Adrenal gland (tissue), 12 donors: ENCODE measurements around the gene SINHCAF. TPM values are rescaled to one million over a fixed set of nuclear protein-coding genes. Genes with fewer than 3 reads are reported as not detected.

ENCODE experiments used
- DNase-seq, 7 donors: peaks; one replicate each; pipeline ENCODE4 v3.0.0-alpha.2; 2019 to 2020
- H3K27ac ChIP-seq, 5 donors: fragments of 200-600 bp; sonication (generic) in 4 of 5; 1 replicate in 3 of 5; 2 replicates in 2 of 5; pipeline versions ENCODE4 v1.5.1 to v1.8.0; 2016 to 2020; ENCODE audit warnings: mild to moderate bottlenecking in 1 of 5
- H3K27me3 ChIP-seq: fragments of 200-600 bp; 2 replicates; pipeline ENCODE4 v1.8.0; 2021
- H3K36me3 ChIP-seq, 2 donors: fragments of 200-600 bp; replicated peaks in 1 of 2; 1 replicate in 1 of 2; 2 replicates in 1 of 2; pipeline versions ENCODE4 v1.5.1 to v1.8.0; 2018 to 2022
- H3K4me1 ChIP-seq, 2 donors: fragments of 200-600 bp; replicated peaks in 1 of 2; 1 replicate in 1 of 2; 2 replicates in 1 of 2; pipeline versions ENCODE4 v1.5.1 to v1.8.0; 2018 to 2021
- H3K4me3 ChIP-seq, 4 donors: fragments of 200-600 bp; sonication (generic) in 3 of 4; one replicate each; pipeline ENCODE4 v1.5.1; 2016 to 2018
- H3K9me3 ChIP-seq, 3 donors: fragments of 200-600 bp; sonication (generic) in 1 of 3; replicated peaks in 1 of 3; 1 replicate in 2 of 3; 2 replicates in 1 of 3; pipeline versions ENCODE4 v1.5.1 to v1.8.0; 2016 to 2021
- POLR2A ChIP-seq, 2 donors: fragments of 450-650 bp; IDR thresholded peaks; one replicate each; pipeline ENCODE4 v1.6.1; 2017; ENCODE audit warnings: antibody characterized with exemption in 2 of 2, mild to moderate bottlenecking in 2 of 2, moderate library complexity in 1 of 2
- WGBS, 4 donors: extraction: QIAGEN DNeasy Blood & Tissue Kit in 2 of 4; methylation state at CpG; one replicate each; pipeline versions ENCODE4 v1.1.5 to v1.1.7; 2013 to 2017; 5-methylcytosine and 5-hydroxymethylcytosine counted together
- intact Hi-C, 2 donors: fragments of 100-400 bp; cut with DNase I; formaldehyde crosslinking; loops; one replicate each; pipeline versions ENCODE4 v1.14.1 to v1.15.0; 2022 to 2023
- polyA plus RNA-seq, 3 donors: library from polyadenylated mRNA; stranded (reverse); fragments of 200-250 nt in 2 of 3; fragments of 350-450 nt in 1 of 3; fragmentation: Illumina TruSeq in 1 of 3; extraction: RNeasy Lipid Tissue Mini Kit (QIAGEN cat#74804) in 1 of 3; gene quantifications; one replicate each; pipeline ENCODE4 v1.2.3, GENCODE V29; 2013 to 2014
- total RNA-seq, 9 donors: library from RNA; depleted of rRNA in 4 of 9; stranded (reverse); fragments of >200 nt in 4 of 9; fragments of 120-200 nt in 1 of 9; fragmentation: NEBNext Ultra II Directional in 1 of 9; extraction: Animal tissue kit (Norgen Biotek cat#: 25700) in 1 of 9; gene quantifications; one replicate each; pipeline versions ENCODE4 v1.1.0 to v1.2.4, GENCODE V29; 2013 to 2023
- TF ChIP-seq, protein P1 (sequence below), 6 experiments: fragments of 450-650 bp in 4 of 6; fragments of 200-600 bp in 2 of 6; sonication (generic) in 1 of 6; IDR thresholded peaks; 1 replicate in 5 of 6; 2 replicates in 1 of 6; pipeline versions ENCODE4 v1.5.1 to v1.8.0; 2016 to 2021; ENCODE audit warnings: antibody characterized with exemption in 6 of 6, mild to moderate bottlenecking in 2 of 6, moderate library complexity in 1 of 6
- donor health status: healthy with polysubstance abuse.
- donor health status: Bipolar disorder and iron deficiency.
- donor health status: DM: yes; HTN: yes; CAD: no.
- donor health status: DM: no; HTN: no; CAD: no.
- donor health status: DM: no; HTN: no; CAD: no.
- donor health status: DM: yes; HTN: yes; CAD: no.

Gene SINHCAF
- total and polyA plus RNA-seq, 12 donors = 12.5 to 69.4 (median 27.1) TPM

DNA sequence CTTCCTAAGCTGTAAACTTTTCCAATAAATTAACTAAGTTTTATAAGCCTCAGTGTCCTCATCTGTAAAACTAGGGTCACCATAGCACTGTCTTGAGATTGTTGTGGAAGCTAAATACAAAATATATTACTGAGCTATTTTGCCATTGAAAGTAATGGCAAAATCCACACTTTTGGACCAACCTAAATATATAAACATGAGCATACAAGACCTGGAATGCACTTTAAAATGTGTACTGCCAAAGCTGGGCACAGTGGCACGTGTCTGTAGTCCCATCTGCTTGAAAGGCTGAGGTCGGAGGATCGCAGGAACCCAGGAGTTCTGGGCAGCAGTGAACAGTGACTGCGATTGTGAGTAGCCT is 29.8 kb upstream of the SINHCAF start:
- Histone ChIP-seq H3K4me3 (no peak overlapping the region), H3K9me3 (no peaks in the 10 kb centered on the region), H3K27me3 (no peaks in the 10 kb centered on the region), H3K36me3 (no peaks in the 10 kb centered on the region), H3K27ac (no peak overlapping the region), H3K4me1 (peaks cover 4 to 7% of the 10 kb centered on the region in 2 donors)
- no peak for DNase-seq
- intact Hi-C loops = no loop called here
- TF ChIP-seq, protein P1, sequence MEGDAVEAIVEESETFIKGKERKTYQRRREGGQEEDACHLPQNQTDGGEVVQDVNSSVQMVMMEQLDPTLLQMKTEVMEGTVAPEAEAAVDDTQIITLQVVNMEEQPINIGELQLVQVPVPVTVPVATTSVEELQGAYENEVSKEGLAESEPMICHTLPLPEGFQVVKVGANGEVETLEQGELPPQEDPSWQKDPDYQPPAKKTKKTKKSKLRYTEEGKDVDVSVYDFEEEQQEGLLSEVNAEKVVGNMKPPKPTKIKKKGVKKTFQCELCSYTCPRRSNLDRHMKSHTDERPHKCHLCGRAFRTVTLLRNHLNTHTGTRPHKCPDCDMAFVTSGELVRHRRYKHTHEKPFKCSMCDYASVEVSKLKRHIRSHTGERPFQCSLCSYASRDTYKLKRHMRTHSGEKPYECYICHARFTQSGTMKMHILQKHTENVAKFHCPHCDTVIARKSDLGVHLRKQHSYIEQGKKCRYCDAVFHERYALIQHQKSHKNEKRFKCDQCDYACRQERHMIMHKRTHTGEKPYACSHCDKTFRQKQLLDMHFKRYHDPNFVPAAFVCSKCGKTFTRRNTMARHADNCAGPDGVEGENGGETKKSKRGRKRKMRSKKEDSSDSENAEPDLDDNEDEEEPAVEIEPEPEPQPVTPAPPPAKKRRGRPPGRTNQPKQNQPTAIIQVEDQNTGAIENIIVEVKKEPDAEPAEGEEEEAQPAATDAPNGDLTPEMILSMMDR (IDR thresholded peaks at IDR 0.05) = no peak
- TF ChIP-seq POLR2A (IDR thresholded peaks at IDR 0.05) = no peak
- WGBS, 4 donors = 69 to 100% (median 78%) methylated on average over 3 to 4 of the region's 4 CpGs

DNA sequence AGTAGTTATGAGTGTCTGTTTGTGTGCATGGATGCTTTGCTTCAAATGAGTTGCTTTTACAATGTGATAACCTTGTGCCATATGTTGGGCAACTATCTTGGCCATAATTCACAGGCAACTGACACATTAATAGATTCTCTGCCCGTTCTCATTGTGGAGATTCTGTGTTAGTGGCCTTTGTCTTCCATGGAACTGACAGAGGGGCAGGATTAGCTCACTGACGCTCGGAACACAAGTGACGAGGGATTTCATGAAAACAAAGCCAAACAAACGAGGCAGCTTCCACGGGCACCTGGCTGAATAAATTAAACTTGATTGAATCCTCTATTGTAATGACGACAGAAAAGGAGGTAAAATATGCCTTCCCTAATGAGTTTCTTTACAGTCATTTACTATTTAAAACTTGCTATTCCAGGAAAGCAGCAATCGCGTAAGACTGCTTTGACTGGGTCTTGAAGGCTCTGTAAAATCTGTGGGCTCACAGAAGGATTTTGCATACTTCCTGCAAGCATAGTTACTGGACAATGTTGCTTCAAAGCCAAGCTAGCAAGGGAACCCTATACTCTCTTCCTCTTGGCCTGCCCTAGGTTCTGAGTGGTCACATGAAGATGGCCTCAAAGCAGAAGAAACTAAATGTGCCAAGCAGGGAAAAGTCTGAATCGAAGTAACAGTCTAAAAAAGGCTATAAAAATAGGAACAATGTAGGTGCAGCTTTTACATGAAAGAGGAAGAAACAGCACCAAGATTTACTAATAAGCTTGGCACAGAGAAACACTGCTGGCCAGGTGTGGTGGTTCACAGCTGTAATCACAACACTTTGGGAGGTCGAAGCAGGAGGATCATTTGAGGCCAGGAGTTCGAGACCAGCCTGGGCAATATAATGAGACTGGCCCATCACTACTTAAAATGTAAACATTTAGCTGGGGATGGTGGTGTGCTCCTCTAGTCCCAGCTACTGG is 28.1 kb upstream of the SINHCAF start:
- intact Hi-C loops = no loop called here
- no peaks in the 10 kb centered on the region for H3K27me3 ChIP-seq
- DNase-seq = peak in 5 of 7 donors; percentile 19 to 53 (median 28)
- no peak overlapping the region for H3K4me3 ChIP-seq
- no peak overlapping the region for H3K27ac ChIP-seq
- peaks cover 4 to 7% of the 10 kb centered on the region in 2 donors for H3K4me1 ChIP-seq
- no peak for TF ChIP-seq POLR2A (IDR thresholded peaks at IDR 0.05)
- TF ChIP-seq, protein P1 (IDR thresholded peaks at IDR 0.05) = no peak
- H3K36me3 ChIP-seq = no peaks in the 10 kb centered on the region
- no peaks in the 10 kb centered on the region for H3K9me3 ChIP-seq
- 31 to 41% (median 39%) methylated on average over 12 of the region's 12 CpGs for WGBS, 4 donors

DNA sequence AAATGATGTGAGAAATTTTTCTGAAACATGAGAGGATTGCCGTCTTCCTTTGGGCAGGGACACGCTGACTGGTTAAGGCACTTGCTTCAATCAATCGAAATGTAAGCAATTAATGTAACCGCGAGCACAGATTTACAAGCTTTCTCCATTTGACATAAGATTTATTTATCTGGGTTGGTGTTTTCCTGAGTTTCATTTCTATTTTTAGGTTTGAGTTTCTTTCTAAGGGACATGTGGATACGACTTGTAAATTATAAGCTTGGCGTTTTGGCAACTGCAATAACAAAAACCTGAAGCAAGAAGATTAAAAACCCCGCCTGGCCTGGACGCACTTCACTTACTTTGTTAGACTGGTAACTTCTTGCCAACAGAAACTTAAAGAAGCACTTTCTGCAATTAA is 20.3 kb upstream of the SINHCAF start:
- no peak overlapping the region for H3K4me3 ChIP-seq
- no peaks in the 10 kb centered on the region for H3K36me3 ChIP-seq
- no peak for DNase-seq
- no peak overlapping the region for H3K27ac ChIP-seq
- WGBS, 4 donors = 40 to 47% (median 45%) methylated on average over 9 of the region's 9 CpGs
- no peaks in the 10 kb centered on the region for H3K4me1 ChIP-seq
- TF ChIP-seq POLR2A (IDR thresholded peaks at IDR 0.05) = no peak
- TF ChIP-seq, protein P1 (IDR thresholded peaks at IDR 0.05) = no peak
- no peaks in the 10 kb centered on the region for H3K9me3 ChIP-seq
- intact Hi-C loops = no loop called here
- H3K27me3 ChIP-seq = no peaks in the 10 kb centered on the region

DNA sequence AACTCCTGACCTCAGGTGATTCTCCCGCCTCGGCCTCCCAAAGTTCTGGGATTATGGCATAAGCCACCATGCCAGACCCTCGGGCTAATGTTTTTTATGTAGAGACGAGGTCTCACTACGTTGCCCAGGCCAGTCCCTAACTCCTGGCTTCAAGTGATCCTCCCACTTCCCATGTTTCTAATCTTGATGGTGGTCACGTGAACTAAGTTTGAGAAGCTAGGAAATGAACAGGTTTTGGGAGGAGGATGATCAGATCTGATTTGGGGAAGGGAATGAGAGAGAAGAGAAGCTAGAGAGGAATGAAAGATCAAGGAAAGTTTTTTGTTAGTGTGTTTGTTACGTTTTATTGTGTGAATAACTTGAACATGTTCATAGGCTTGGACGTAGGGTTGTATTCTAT is 17.2 kb upstream of the SINHCAF start:
- DNase-seq = no peak
- Histone ChIP-seq H3K27me3 (no peaks in the 10 kb centered on the region), H3K36me3 (no peaks in the 10 kb centered on the region), H3K9me3 (no peaks in the 10 kb centered on the region), H3K27ac (no peak overlapping the region), H3K4me3 (no peak overlapping the region), H3K4me1 (no peaks in the 10 kb centered on the region)
- 86 to 93% (median 88%) methylated on average over 8 of the region's 8 CpGs for WGBS, 4 donors
- TF ChIP-seq, protein P1 (IDR thresholded peaks at IDR 0.05) = no peak
- no peak for TF ChIP-seq POLR2A (IDR thresholded peaks at IDR 0.05)
- intact Hi-C loops = no loop called here
